CD8-positive, alpha-beta memory T cell (primary cell): ENCODE data around the gene IL16. TPM values are rescaled to one million over a fixed set of nuclear protein-coding genes. Genes with fewer than 3 reads are reported as not detected.
"Not testable (repeated sequence)": the region's sequence is repeated elsewhere in the genome, so short reads cannot be mapped to it uniquely, and the experiment has no call there.

Source experiments
- CTCF ChIA-PET: fragments of 350-600 bp; sonication (Branson Sonifier 250); formaldehyde crosslinking; loops from one replicate; lab custom pipeline; 2021; ENCODE audit warnings: antibody characterized with exemption; lab: Charles Lee
- POLR2A ChIA-PET: fragments of 350-600 bp; sonication (Branson Sonifier 250); formaldehyde crosslinking; loops from one replicate; lab custom pipeline; 2021; ENCODE audit warnings: antibody characterized with exemption; lab: Charles Lee
- DNase-seq, 5 donors: peaks; one replicate each; pipeline versions ENCODE4 v3.0.0 to v3.0.0-alpha.2; 2020 to 2022; ENCODE audit warnings: mixed read lengths in 1 of 5
- H3K27ac ChIP-seq: one replicate; pipeline ENCODE4 v1.7.0; 2013; ENCODE audit warnings: low read depth, mild to moderate bottlenecking, low read length, moderate library complexity
- H3K27me3 ChIP-seq: 2 replicates; pipeline ENCODE4 v1.7.0; 2013; ENCODE audit warnings: low read length, mild to moderate bottlenecking; ENCODE audit not compliant: insufficient read depth, poor library complexity, severe bottlenecking
- H3K36me3 ChIP-seq: 2 replicates; pipeline ENCODE4 v1.7.0; 2013; ENCODE audit warnings: mild to moderate bottlenecking, low read length, moderate library complexity; ENCODE audit not compliant: insufficient read depth
- H3K4me1 ChIP-seq: 2 replicates; pipeline ENCODE4 v1.7.0; 2013; ENCODE audit warnings: mild to moderate bottlenecking, low read length, moderate library complexity; ENCODE audit not compliant: insufficient read depth
- H3K4me3 ChIP-seq: 2 replicates; pipeline ENCODE4 v1.7.0; 2013; ENCODE audit warnings: mild to moderate bottlenecking, low read length
- H3K9me3 ChIP-seq: 2 replicates; pipeline ENCODE4 v1.7.0; 2013; ENCODE audit warnings: mild to moderate bottlenecking, low read length
- H3K27ac Mint-ChIP-seq, 8 donors: one replicate each; pipeline ENCODE4 v1.8.0; 2020 to 2021; ENCODE audit warnings: mixed read lengths in 8 of 8, mild to moderate bottlenecking in 6 of 8, inconsistent platforms in 3 of 8, moderate library complexity in 3 of 8
- H3K27me3 Mint-ChIP-seq, 2 donors: one replicate each; pipeline ENCODE4 v1.8.0; 2020 to 2021; ENCODE audit warnings: mixed read lengths in 2 of 2, mild to moderate bottlenecking in 1 of 2, moderate library complexity in 1 of 2
- H3K36me3 Mint-ChIP-seq, 3 donors: one replicate each; pipeline ENCODE4 v1.8.0; 2020 to 2021; ENCODE audit warnings: mixed read lengths in 3 of 3, inconsistent platforms in 1 of 3, mild to moderate bottlenecking in 1 of 3
- H3K4me1 Mint-ChIP-seq, 3 donors: one replicate each; pipeline ENCODE4 v1.8.0; 2020 to 2021; ENCODE audit warnings: mixed read lengths in 3 of 3, inconsistent platforms in 1 of 3, mild to moderate bottlenecking in 1 of 3
- H3K4me3 Mint-ChIP-seq, 7 donors: one replicate each; pipeline ENCODE4 v1.8.0; 2020 to 2021; ENCODE audit warnings: mixed read lengths in 7 of 7, mild to moderate bottlenecking in 6 of 7, moderate library complexity in 4 of 7, inconsistent platforms in 2 of 7
- H3K9me3 Mint-ChIP-seq, 5 donors: one replicate each; pipeline ENCODE4 v1.8.0; 2020 to 2022; ENCODE audit warnings: mixed read lengths in 5 of 5, mild to moderate bottlenecking in 3 of 5, moderate library complexity in 2 of 5, inconsistent platforms in 1 of 5
- polyA plus RNA-seq: library from polyadenylated mRNA; unstranded; fragments of 300-500 nt; fragmentation: Illumina TruSeq; gene quantifications from one replicate; pipeline ENCODE4 v1.2.3, GENCODE V29; 2021
- total RNA-seq, 2 experiments: library from RNA; stranded (reverse); gene quantifications; one replicate each; pipeline ENCODE4 v1.2.3, GENCODE V29; 2021

Gene IL16
- total and polyA plus RNA-seq, 3 experiments from 2014 or later: 73.4 to 310 (median 73.8) TPM

GRCh38 chr15:81157939-81158223, 38.8 kb upstream of the IL16 start:
- peaks cover 11 to 20% of the 10 kb centered on the region in 2 donors for H3K27me3 Mint-ChIP-seq
- no peak overlapping the region for H3K27ac ChIP-seq
- POLR2A ChIA-PET: no interaction called here
- no peak overlapping the region for H3K4me3 Mint-ChIP-seq
- no peak overlapping the region for H3K4me3 ChIP-seq
- no peaks in the 10 kb centered on the region for H3K36me3 Mint-ChIP-seq
- no peaks in the 10 kb centered on the region for H3K9me3 Mint-ChIP-seq
- H3K36me3 ChIP-seq: no peaks in the 10 kb centered on the region
- peaks cover 12 to 23% (median 19%) of the 10 kb centered on the region in 3 donors for H3K4me1 Mint-ChIP-seq
- no peak overlapping the region for H3K27ac Mint-ChIP-seq
- no peaks in the 10 kb centered on the region for H3K9me3 ChIP-seq
- peaks cover 14% of the 10 kb centered on the region for H3K4me1 ChIP-seq
- CTCF ChIA-PET: no interaction called here
- no peak for DNase-seq
- H3K27me3 ChIP-seq: peaks cover 5% of the 10 kb centered on the region

GRCh38 chr15:81158561-81158960, 38.1 kb upstream of the IL16 start:
- H3K27ac ChIP-seq, H3K9me3 ChIP-seq, CTCF ChIA-PET, H3K36me3 Mint-ChIP-seq, H3K27ac Mint-ChIP-seq, H3K4me3 ChIP-seq, H3K9me3 Mint-ChIP-seq, H3K4me3 Mint-ChIP-seq, POLR2A ChIA-PET, H3K36me3 ChIP-seq, DNase-seq, H3K27me3 ChIP-seq: not testable (repeated sequence)
- peaks cover 11 to 20% of the 10 kb centered on the region in 2 donors for H3K27me3 Mint-ChIP-seq
- H3K4me1 ChIP-seq: peaks cover 14% of the 10 kb centered on the region
- peaks cover 12 to 23% (median 19%) of the 10 kb centered on the region in 3 donors for H3K4me1 Mint-ChIP-seq

- peaks cover 12 to 22% (median 19%) of the 10 kb centered on the region in 3 donors for H3K4me1 Mint-ChIP-seq
- H3K36me3 Mint-ChIP-seq: no peaks in the 10 kb centered on the region
- H3K27ac ChIP-seq: no peak overlapping the region
- no peaks in the 10 kb centered on the region for H3K36me3 ChIP-seq
- no peak overlapping the region for H3K4me3 Mint-ChIP-seq
- H3K4me1 ChIP-seq: peaks cover 17% of the 10 kb centered on the region
- DNase-seq: no peak
- peaks cover 5% of the 10 kb centered on the region for H3K27me3 ChIP-seq
- no peaks in the 10 kb centered on the region for H3K9me3 Mint-ChIP-seq
- POLR2A ChIA-PET: no interaction called here
- peak overlapping the region in 1 of 8 donors; percentile 57 for H3K27ac Mint-ChIP-seq
- CTCF ChIA-PET: interaction anchor here (1.4 to 2.4 kb wide), 2 partner anchors 8 to 106 kb away, joined by 4 to 9 read pairs; no protein-coding TSS in a partner anchor
- H3K4me3 ChIP-seq: no peak overlapping the region
- H3K27me3 Mint-ChIP-seq: peaks cover 17 to 37% of the 10 kb centered on the region in 2 donors
- H3K9me3 ChIP-seq: no peaks in the 10 kb centered on the region
These were observed 36.1 kb upstream of the IL16 start for GRCh38 chr15:81160312-81161159.

GRCh38 chr15:81161160-81161673, 35.5 kb upstream of the IL16 start:
- ChIA-PET CTCF (interaction anchor here (2.4 kb wide), 1 partner anchor 105 kb away, joined by 9 read pairs; no protein-coding TSS in a partner anchor), POLR2A (no interaction called here)
- Histone ChIP-seq H3K9me3 (no peaks in the 10 kb centered on the region), H3K27ac (no peak overlapping the region), H3K4me3 (no peak overlapping the region), H3K4me1 (peaks cover 17% of the 10 kb centered on the region), H3K36me3 (no peaks in the 10 kb centered on the region), H3K27me3 (peaks cover 5% of the 10 kb centered on the region)
- Mint-ChIP-seq H3K4me3 (no peak overlapping the region), H3K4me1 (peaks cover 12 to 19% (median 19%) of the 10 kb centered on the region in 3 donors), H3K9me3 (no peaks in the 10 kb centered on the region), H3K27ac (no peak overlapping the region), H3K36me3 (no peaks in the 10 kb centered on the region), H3K27me3 (peaks cover 17 to 37% of the 10 kb centered on the region in 2 donors)
- DNase-seq: peak in 1 of 5 donors; percentile 4

GRCh38 chr15:81161851-81162250, 34.8 kb upstream of the IL16 start:
- Mint-ChIP-seq H3K27ac (peak overlapping the region in 1 of 8 donors; percentile 25), H3K9me3 (no peaks in the 10 kb centered on the region), H3K36me3 (no peaks in the 10 kb centered on the region), H3K4me3 (no peak overlapping the region), H3K4me1 (peaks cover 12 to 19% (median 19%) of the 10 kb centered on the region in 3 donors), H3K27me3 (peaks cover 18 to 40% of the 10 kb centered on the region in 2 donors)
- H3K4me3 ChIP-seq: no peak overlapping the region
- H3K27me3 ChIP-seq: peaks cover 5% of the 10 kb centered on the region
- no peaks in the 10 kb centered on the region for H3K36me3 ChIP-seq
- H3K4me1 ChIP-seq: peaks cover 20% of the 10 kb centered on the region
- no peak overlapping the region for H3K27ac ChIP-seq
- no peaks in the 10 kb centered on the region for H3K9me3 ChIP-seq
- DNase-seq: no peak
- CTCF ChIA-PET: interaction anchor here (1.5 kb wide), 1 partner anchor 104 kb away, joined by 6 read pairs; no protein-coding TSS in a partner anchor
- POLR2A ChIA-PET: no interaction called here

- no peak overlapping the region for H3K4me3 ChIP-seq
- no peak for DNase-seq
- peaks cover 34% of the 10 kb centered on the region for H3K4me1 ChIP-seq
- no peak overlapping the region for H3K27ac ChIP-seq
- Mint-ChIP-seq H3K27me3 (peaks cover 20 to 46% of the 10 kb centered on the region in 2 donors), H3K4me3 (no peak overlapping the region), H3K36me3 (no peaks in the 10 kb centered on the region), H3K9me3 (no peaks in the 10 kb centered on the region), H3K4me1 (peaks cover 12 to 19% (median 19%) of the 10 kb centered on the region in 3 donors), H3K27ac (no peak overlapping the region)
- H3K36me3 ChIP-seq: no peaks in the 10 kb centered on the region
- H3K9me3 ChIP-seq: no peaks in the 10 kb centered on the region
- H3K27me3 ChIP-seq: peaks cover 5% of the 10 kb centered on the region
- POLR2A ChIA-PET: no interaction called here
- CTCF ChIA-PET: interaction anchor here (0.7 kb wide), 1 partner anchor 632 kb away, joined by 3 read pairs; no protein-coding TSS in a partner anchor
These were observed 32.5 kb upstream of the IL16 start for GRCh38 chr15:81163961-81164800.

GRCh38 chr15:81165535-81165934, 31.1 kb upstream of the IL16 start:
- H3K9me3 Mint-ChIP-seq: no peaks in the 10 kb centered on the region
- POLR2A ChIA-PET: no interaction called here

More at GRCh38 chr15:81165535-81165934, 31.1 kb upstream of the IL16 start:
- peaks cover 12 to 19% (median 19%) of the 10 kb centered on the region in 3 donors for H3K4me1 Mint-ChIP-seq
- no peak overlapping the region for H3K27ac Mint-ChIP-seq
- Histone ChIP-seq H3K36me3 (no peaks in the 10 kb centered on the region), H3K27me3 (peaks cover 5% of the 10 kb centered on the region), H3K4me1 (peaks cover 34% of the 10 kb centered on the region), H3K27ac (no peak overlapping the region), H3K4me3 (no peak overlapping the region), H3K9me3 (no peaks in the 10 kb centered on the region)
- no peak overlapping the region for H3K4me3 Mint-ChIP-seq
- peaks cover 25 to 45% of the 10 kb centered on the region in 2 donors for H3K27me3 Mint-ChIP-seq
- CTCF ChIA-PET: no interaction called here
- no peak for DNase-seq
- no peaks in the 10 kb centered on the region for H3K36me3 Mint-ChIP-seq
